Frontal cortex (tissue), 4 donors: ENCODE results near the gene TMEM207. TPM values are rescaled to one million over a fixed set of nuclear protein-coding genes. Genes with fewer than 3 reads are reported as not detected.

Experiments used
- DNase-seq, 2 donors: peaks; one replicate each; pipeline ENCODE4 v3.0.0; 2012; ENCODE audit warnings: low spot score in 2 of 2
- FAIRE-seq: peaks from 2 replicates; lab custom pipeline; 2012; peaks lifted over from hg19 to GRCh38; lab: Jason Lieb, UNC
- total RNA-seq: library from RNA; depleted of rRNA; stranded (reverse); fragments of >200 nt; gene quantifications from one replicate; pipeline ENCODE4 v1.2.3, GENCODE V29; 2014
- donor health status: control.
- donor health status: control.
- donor health status: control.

Gene TMEM207
- total RNA-seq, 1 donor from 2014 or later = not detected

DNA sequence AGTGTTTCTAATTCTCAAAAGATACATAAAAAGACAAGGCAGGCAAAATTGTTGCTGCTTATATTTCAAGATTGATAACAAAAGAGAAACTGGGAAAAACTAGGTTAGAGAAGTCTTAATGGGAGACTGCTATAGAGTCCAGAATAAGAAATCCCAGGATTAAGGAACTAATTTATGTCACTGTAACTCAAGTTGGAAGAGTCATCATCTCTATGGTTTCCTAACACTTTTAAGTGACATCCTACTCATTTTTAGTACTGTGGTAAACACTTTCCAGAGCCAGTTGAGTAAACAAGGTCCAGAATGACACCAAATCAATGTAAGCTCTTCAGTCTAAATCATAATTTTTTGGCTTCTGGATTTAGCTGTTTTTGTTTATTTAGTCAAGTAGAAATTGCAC, 53.7 kb downstream of the TMEM207 start:
- FAIRE-seq = no peak
- DNase-seq = no peak

DNA sequence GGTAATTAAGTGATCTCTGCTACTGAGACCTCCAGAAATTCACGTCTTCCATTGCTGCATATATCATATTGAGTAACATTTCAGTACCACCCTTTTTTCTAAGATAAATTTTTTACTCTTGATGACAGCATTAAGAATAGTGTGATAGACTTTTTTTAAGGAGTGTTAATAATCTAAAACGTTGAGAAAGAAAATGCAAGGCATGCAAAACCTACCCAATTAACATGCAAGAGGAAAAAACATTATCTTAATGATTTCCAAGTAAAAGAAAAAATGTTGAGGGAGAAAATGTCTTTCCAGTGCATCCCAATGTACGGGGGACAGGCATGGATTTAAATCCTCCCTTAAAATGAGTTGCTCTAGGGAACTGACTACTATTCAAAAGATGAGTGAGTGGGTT, 61.0 kb downstream of the TMEM207 start:
- DNase-seq = no peak
- FAIRE-seq = no peak

DNA sequence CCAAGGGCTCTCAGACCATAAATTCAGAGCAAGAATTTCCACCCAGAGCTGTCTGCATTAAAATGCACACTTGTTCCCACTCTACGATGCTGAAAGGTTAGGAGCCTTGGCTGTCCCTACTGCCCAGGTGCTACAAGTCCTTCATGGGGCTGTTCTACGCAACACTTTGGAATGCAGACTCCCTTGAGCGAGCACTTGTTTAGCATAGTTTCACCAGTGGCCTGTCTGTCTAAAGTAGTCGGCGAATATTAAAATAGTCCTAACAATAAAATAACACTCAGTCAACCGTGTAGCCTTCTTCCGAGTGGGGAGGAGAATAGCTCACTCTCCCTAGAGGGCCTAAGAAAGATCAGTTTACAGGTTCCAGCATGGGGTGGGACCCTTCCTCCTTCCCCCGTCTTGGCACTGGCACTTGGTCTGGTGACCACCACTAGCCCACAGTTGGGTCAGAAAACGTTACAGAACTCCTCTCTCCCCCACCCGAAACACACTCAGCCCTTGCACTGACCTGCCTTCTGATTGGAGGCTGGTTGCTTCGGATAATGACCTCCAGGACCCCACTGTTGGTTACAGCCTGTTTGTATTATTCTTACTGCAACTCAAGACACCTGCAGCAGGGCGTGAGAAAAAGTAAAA, 62.0 kb downstream of the TMEM207 start, which contains the start of gene CLDN16:
Gene CLDN16, plus strand, starts transcription at position 586 of the 636 bp plus-strand sequence. CDS start 167 bp downstream, outside the sequence.
- FAIRE-seq = no peak
- no peak for DNase-seq

DNA sequence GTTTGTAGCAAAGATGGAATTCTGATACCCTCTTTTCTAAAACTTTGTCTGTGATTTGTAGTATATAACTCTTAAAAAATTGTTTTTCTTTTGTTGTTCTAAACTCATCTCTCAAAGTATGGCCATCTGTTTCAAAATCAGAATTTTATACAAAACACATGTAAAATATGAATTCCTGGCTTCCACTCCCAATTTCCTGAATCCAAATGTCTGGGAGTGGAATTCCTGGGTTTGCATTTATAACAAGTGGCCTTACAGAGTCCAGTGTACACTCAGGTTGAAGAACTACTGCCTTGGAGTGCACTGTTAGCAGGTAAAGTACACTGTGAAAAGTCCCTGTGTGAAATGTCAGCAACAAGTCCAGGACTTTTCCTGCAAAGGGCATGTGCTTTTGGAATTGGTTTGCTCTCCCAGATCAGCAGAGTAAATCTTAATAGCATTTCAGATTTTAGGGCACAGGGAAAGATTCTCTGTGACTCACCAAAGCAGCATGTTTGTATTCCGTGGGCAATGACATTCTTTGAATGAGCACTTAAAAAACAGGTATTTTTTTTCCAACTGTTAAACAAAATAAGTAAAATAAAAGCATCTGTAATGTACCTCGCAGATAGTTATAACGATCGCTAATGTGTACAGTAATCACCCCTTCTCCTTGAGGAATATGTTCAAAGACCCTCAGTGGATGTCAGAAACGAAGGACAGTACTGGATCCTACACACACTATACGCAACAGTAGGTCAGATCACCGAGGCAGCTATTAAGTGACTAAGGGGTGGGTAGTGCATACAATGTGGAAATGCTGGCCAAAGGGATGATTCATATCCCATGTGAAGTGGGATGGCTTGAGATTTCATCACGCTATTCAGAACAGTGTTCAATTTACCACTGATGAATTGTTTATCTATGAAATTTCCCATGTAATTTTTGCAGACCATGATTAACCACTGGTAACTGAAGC, 63.7 kb downstream of the TMEM207 start:
- FAIRE-seq = no peak

DNA sequence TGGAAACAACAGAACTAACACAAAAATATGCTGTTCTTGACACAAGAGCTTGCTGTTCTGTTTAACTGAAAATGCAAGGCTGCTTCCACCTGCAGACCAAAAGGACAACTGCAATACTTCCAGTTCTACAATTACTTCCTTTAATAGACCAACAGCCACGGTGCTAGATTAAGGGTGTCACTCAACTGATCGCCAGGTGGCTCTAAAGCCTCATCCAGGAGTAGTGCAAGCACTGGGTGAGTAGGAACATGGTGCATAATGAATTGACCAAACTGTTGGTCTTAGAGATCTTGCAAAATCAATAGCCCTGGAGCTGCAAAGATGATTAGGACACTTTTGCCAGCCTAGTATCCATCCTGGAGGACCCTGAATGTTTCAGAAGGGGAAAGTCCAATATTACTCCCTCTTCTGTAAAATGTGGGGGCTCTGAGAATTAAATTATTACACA, 65.4 kb downstream of the TMEM207 start:
- FAIRE-seq = no peak
- no peak for DNase-seq

More for the DNA sequence above, 63.7 kb downstream of the TMEM207 start:
- no peak for DNase-seq

DNA sequence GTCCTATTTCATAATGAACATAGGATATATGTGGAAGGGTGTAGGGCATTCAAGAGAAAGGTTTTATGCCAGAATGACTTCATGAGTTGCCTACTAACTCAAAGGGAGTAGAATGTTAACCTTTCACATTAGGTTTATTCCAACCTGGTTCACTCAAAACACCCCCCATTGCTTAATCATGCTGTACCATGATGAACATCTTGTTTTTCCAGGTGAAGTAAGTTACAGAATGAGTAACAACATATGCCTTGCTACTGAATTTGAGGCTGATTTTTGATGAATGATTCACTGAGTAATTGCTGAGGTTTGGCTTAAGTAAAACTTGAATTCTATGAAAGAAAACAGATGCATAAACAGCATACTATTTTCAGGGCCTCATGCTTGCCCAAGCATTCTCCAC, 67.6 kb downstream of the TMEM207 start:
- DNase-seq (no peak), FAIRE-seq (no peak)

DNA sequence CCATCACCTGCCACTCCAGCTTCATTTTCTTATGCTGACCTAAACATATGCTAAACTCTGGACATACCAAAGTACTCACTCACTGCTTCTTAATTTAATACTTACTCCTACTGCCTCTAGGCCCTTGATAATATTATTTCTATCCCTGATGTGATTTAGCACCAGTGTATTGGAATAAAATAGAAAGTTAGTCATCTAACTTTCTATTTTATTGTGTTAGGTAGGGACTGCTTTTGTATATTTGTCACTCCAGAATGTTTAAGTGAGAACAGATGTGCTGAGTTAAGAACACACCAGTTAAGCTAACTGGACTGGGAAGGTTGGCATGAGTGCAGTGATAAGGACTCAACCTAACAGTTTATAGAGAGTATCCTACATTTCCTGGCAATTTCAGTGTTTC, 68.3 kb downstream of the TMEM207 start:
- no peak for DNase-seq
- FAIRE-seq = no peak

DNA sequence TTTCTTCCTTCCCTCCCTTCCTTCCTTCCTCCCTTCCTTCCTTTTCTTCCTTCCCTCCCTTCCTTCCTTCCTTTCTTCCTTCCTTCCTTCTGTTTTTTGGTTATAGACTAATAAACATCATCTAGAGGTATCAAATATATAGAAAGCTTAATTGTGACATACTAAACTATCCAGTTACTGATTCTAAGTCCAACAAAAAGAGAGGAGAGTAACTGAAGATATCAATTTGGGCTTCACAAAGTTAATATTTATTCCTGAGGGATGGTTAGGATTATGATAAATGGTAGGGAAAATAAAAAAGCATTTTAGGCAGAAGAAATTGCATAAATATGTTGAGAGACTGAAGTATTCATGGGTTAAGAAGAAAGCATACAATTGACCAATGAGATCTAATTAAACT, 69.5 kb downstream of the TMEM207 start:
- FAIRE-seq (no peak), DNase-seq (no peak)

Other genes with a start within 250 kb of the TMEM207 start
- 4.1 TPM for gene CLDN1, start 127.5 kb downstream of the TMEM207 start, total RNA-seq
- gene CLDN16, start 61.7 kb downstream of the TMEM207 start, total RNA-seq = 1.6 TPM
- 13.9 TPM for gene IL1RAP, start 64.2 kb upstream of the TMEM207 start, total RNA-seq